Endothelial cell of umbilical vein (primary cell): ENCODE results near the gene CALML5.

Experiments used
- POLR2A ChIP-seq: IDR thresholded peaks from 2 replicates; pipeline ENCODE4 v1.6.1; 2012; ENCODE audit warnings: low read depth, mild to moderate bottlenecking, control low read depth, low read length
- POLR2AphosphoS5 ChIP-seq: IDR thresholded peaks from 2 replicates; pipeline ENCODE4 v1.6.1; 2012; ENCODE audit warnings: low read depth, mild to moderate bottlenecking, control low read depth, low read length, moderate library complexity; ENCODE audit not compliant: insufficient read depth
- TF ChIP-seq, protein P1 (sequence below), 2 donors: IDR thresholded peaks; 1 replicate in 1 of 2; 2 replicates in 1 of 2; pipeline ENCODE4 v1.5.1; 2011; ENCODE audit warnings: low read length in 2 of 2, mild to moderate bottlenecking in 2 of 2, moderate library complexity in 2 of 2, control low read depth in 1 of 2, inconsistent platforms in 1 of 2, low read depth in 1 of 2; ENCODE audit not compliant: insufficient read depth in 1 of 2; ENCODE audit errors: extremely low read depth in 1 of 2

- TF ChIP-seq, protein P1, sequence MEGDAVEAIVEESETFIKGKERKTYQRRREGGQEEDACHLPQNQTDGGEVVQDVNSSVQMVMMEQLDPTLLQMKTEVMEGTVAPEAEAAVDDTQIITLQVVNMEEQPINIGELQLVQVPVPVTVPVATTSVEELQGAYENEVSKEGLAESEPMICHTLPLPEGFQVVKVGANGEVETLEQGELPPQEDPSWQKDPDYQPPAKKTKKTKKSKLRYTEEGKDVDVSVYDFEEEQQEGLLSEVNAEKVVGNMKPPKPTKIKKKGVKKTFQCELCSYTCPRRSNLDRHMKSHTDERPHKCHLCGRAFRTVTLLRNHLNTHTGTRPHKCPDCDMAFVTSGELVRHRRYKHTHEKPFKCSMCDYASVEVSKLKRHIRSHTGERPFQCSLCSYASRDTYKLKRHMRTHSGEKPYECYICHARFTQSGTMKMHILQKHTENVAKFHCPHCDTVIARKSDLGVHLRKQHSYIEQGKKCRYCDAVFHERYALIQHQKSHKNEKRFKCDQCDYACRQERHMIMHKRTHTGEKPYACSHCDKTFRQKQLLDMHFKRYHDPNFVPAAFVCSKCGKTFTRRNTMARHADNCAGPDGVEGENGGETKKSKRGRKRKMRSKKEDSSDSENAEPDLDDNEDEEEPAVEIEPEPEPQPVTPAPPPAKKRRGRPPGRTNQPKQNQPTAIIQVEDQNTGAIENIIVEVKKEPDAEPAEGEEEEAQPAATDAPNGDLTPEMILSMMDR (IDR thresholded peaks at IDR 0.05; ENCODE audit: extremely low read depth in 1 of 2, insufficient read depth in 1 of 2, low read depth in 1 of 2, low read length in 2 of 2): no peak
- TF ChIP-seq POLR2AphosphoS5: no peak
- TF ChIP-seq POLR2A: no peak
Observed at GRCh38 chr10:5544216-5544805, 44.9 kb upstream of the CALML5 start.
